CD14-positive monocyte (primary cell): Measurements from ENCODE around the gene SIGLEC14. TPM values are rescaled to one million over a fixed set of nuclear protein-coding genes. Genes with fewer than 3 reads are reported as not detected.

ENCODE experiments used
- DNase-seq, 3 donors: peaks; one replicate each; pipeline ENCODE4 v3.0.0-alpha.2; 2011 to 2022
- H2AFZ ChIP-seq: 2 replicates; pipeline ENCODE4 v1.6.0; 2012; ENCODE audit warnings: mild to moderate bottlenecking, low read depth, low read length, inconsistent platforms; ENCODE audit not compliant: insufficient read depth, poor library complexity, severe bottlenecking
- H3K27ac ChIP-seq, 2 donors: 1 replicate in 1 of 2; 2 replicates in 1 of 2; pipeline ENCODE4 v1.5.1; 2012 to 2013; ENCODE audit warnings: low read length in 2 of 2, control low read depth in 1 of 2, inconsistent platforms in 1 of 2, low read depth in 1 of 2, mild to moderate bottlenecking in 1 of 2
- H3K27me3 ChIP-seq, 2 donors: one replicate each; pipeline versions ENCODE4 v1.6.0 to v1.6.1; 2011 to 2013; ENCODE audit warnings: low read length in 2 of 2; ENCODE audit not compliant: control insufficient read depth in 2 of 2, insufficient read depth in 2 of 2
- H3K36me3 ChIP-seq, 2 donors: replicated peaks in 1 of 2; 1 replicate in 1 of 2; 2 replicates in 1 of 2; pipeline versions ENCODE4 v1.5.1 to v1.6.1; 2012 to 2013; ENCODE audit warnings: low read length in 2 of 2, control low read depth in 1 of 2, inconsistent platforms in 1 of 2, mild to moderate bottlenecking in 1 of 2; ENCODE audit not compliant: insufficient read depth in 2 of 2, control insufficient read depth in 1 of 2
- H3K4me1 ChIP-seq, 2 donors: 1 replicate in 1 of 2; 2 replicates in 1 of 2; pipeline versions ENCODE4 v1.5.1 to v1.6.1; 2012 to 2013; ENCODE audit warnings: low read length in 2 of 2, control low read depth in 1 of 2, inconsistent platforms in 1 of 2, mild to moderate bottlenecking in 1 of 2, moderate library complexity in 1 of 2; ENCODE audit not compliant: insufficient read depth in 2 of 2, control insufficient read depth in 1 of 2
- H3K4me2 ChIP-seq: replicated peaks from 2 replicates; pipeline ENCODE3; 2012; ENCODE audit warnings: low read length, moderate library complexity, mild to moderate bottlenecking; ENCODE audit not compliant: poor library complexity, severe bottlenecking; ENCODE audit errors: extremely low read depth
- H3K4me3 ChIP-seq, 3 experiments: fragments of 200-600 bp in 1 of 3; sonication (generic) in 1 of 3; replicated peaks in 1 of 3; 1 replicate in 2 of 3; 2 replicates in 1 of 3; pipeline ENCODE4 v1.5.1; 2011 to 2013; ENCODE audit warnings: low read length in 3 of 3, mild to moderate bottlenecking in 3 of 3, control low read depth in 2 of 3, low read depth in 2 of 3, inconsistent platforms in 1 of 3, moderate library complexity in 1 of 3
- H3K79me2 ChIP-seq: 2 replicates; pipeline ENCODE4 v1.6.0; 2012; ENCODE audit warnings: mild to moderate bottlenecking, control low read depth, inconsistent platforms, low read length, moderate library complexity; ENCODE audit not compliant: insufficient read depth
- H3K9ac ChIP-seq: 2 replicates; pipeline ENCODE4 v1.6.0; 2017; ENCODE audit warnings: low read length, mild to moderate bottlenecking; ENCODE audit not compliant: insufficient read depth, poor library complexity, severe bottlenecking
- H3K9me3 ChIP-seq, 2 donors: replicated peaks in 1 of 2; 1 replicate in 1 of 2; 2 replicates in 1 of 2; pipeline versions ENCODE4 v1.5.1 to v1.6.1; 2012 to 2013; ENCODE audit warnings: low read length in 2 of 2, control low read depth in 1 of 2; ENCODE audit not compliant: control insufficient read depth in 1 of 2, insufficient read depth in 1 of 2
- H4K20me1 ChIP-seq: 2 replicates; pipeline ENCODE4 v1.6.0; 2012; ENCODE audit warnings: mild to moderate bottlenecking, low read length, control low read depth, moderate library complexity; ENCODE audit not compliant: insufficient read depth
- H3K27ac Mint-ChIP-seq, 7 donors: one replicate each; pipeline ENCODE4 v1.8.0; 2020; ENCODE audit warnings: mild to moderate bottlenecking in 7 of 7, mixed read lengths in 7 of 7, moderate library complexity in 6 of 7, inconsistent platforms in 2 of 7
- H3K27me3 Mint-ChIP-seq, 3 donors: one replicate each; pipeline ENCODE4 v1.8.0; 2021 to 2022; ENCODE audit warnings: low read depth in 3 of 3, mild to moderate bottlenecking in 3 of 3, mixed read lengths in 3 of 3, moderate library complexity in 3 of 3, inconsistent platforms in 1 of 3
- H3K36me3 Mint-ChIP-seq, 2 donors: one replicate each; pipeline ENCODE4 v1.8.0; 2020; ENCODE audit warnings: mixed read lengths in 2 of 2, inconsistent platforms in 1 of 2, mild to moderate bottlenecking in 1 of 2
- H3K4me1 Mint-ChIP-seq: one replicate; pipeline ENCODE4 v1.8.0; 2020; ENCODE audit warnings: mild to moderate bottlenecking, mixed read lengths
- H3K4me3 Mint-ChIP-seq, 2 donors: one replicate each; pipeline ENCODE4 v1.8.0; 2020; ENCODE audit warnings: mild to moderate bottlenecking in 2 of 2, mixed read lengths in 2 of 2, moderate library complexity in 1 of 2
- H3K9me3 Mint-ChIP-seq, 7 donors: one replicate each; pipeline ENCODE4 v1.8.0; 2020 to 2022; ENCODE audit warnings: mixed read lengths in 7 of 7, mild to moderate bottlenecking in 6 of 7, moderate library complexity in 6 of 7, inconsistent platforms in 2 of 7
- WGBS: methylation state at CpG from one replicate; pipeline ENCODE4 v1.1.5; 2013; ENCODE audit warnings: missing lambda C conversion rate; ENCODE audit not compliant: insufficient coverage; 5-methylcytosine and 5-hydroxymethylcytosine counted together
- intact Hi-C, 2 donors: fragments of 100-400 bp; cut with micrococcal nuclease; formaldehyde crosslinking; loops; one replicate each; pipeline versions ENCODE4 v1.15.0 to v1.15.1; 2023
- polyA plus RNA-seq, 3 donors: library from polyadenylated mRNA; depleted of rRNA in 1 of 3; unstranded in 2 of 3; stranded (reverse) in 1 of 3; fragments of 300-500 nt in 2 of 3; fragments of >200 nt in 1 of 3; fragmentation: Illumina TruSeq in 2 of 3; gene quantifications; 1 replicate in 2 of 3; 2 replicates in 1 of 3; pipeline ENCODE4 v1.2.3, GENCODE V29; 2012 to 2021
- TF ChIP-seq, protein P1 (sequence below): fragments of 200-600 bp; IDR thresholded peaks from one replicate; pipeline ENCODE4 v1.8.0; 2022; ENCODE audit warnings: antibody characterized with exemption, mild to moderate bottlenecking

SIGLEC14 gene
- polyA plus RNA-seq, 3 donors, result 63.5 to 129 (median 95.0) TPM

DNA sequence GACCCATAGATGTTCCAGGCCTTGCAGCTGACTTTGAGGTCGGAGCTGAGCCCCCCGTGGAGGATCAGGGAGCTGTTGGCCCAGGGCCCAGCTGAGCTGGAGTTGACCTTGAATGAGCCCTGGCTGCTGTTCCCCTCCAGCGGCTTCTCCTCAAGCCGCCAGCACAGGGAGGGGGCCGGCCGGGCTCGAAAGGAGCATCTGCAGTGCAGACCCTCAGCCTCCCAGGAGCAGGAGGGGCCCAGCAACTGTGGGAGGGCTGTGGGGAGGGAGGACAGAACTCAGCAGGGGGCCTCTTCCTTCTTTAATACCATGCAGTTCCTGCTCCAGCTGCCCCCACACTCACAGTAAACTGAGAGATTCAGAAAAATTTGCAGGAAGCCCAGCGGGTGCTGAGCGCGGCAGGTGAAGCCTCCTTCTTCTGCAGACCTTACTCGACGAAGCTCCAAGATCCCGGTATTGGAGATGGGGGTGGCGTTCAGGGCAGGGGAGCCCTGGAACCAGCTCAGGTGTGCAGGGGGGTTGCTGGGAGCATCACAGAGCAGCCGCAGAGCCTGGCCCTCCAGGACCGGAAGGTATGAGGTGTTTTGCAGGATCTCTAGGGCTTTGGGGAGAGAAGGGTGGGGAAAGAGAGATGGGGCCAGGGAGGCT, 19.0 kb downstream of the SIGLEC14 start:
- peak overlapping the region; percentile 4 for H3K9ac ChIP-seq
- Mint-ChIP-seq H3K4me3 (peak overlapping the region in 1 of 2 donors; percentile 83), H3K27me3 (peaks cover 0 to 4% (median 0%) of the 10 kb centered on the region in 3 donors), H3K4me1 (peaks cover 54% of the 10 kb centered on the region), H3K27ac (peak overlapping the region in 1 of 7 donors; percentile 70), H3K36me3 (peaks cover 53 to 66% of the 10 kb centered on the region in 2 donors), H3K9me3 (peaks cover 0 to 2% (median 0%) of the 10 kb centered on the region in 7 donors)
- H3K4me1 ChIP-seq, result peaks cover 46 to 56% of the 10 kb centered on the region in 2 donors
- H3K27me3 ChIP-seq, result no peaks in the 10 kb centered on the region
- WGBS, result 80% methylated on average over 10 of the region's 16 CpGs
- TF ChIP-seq, protein P1, sequence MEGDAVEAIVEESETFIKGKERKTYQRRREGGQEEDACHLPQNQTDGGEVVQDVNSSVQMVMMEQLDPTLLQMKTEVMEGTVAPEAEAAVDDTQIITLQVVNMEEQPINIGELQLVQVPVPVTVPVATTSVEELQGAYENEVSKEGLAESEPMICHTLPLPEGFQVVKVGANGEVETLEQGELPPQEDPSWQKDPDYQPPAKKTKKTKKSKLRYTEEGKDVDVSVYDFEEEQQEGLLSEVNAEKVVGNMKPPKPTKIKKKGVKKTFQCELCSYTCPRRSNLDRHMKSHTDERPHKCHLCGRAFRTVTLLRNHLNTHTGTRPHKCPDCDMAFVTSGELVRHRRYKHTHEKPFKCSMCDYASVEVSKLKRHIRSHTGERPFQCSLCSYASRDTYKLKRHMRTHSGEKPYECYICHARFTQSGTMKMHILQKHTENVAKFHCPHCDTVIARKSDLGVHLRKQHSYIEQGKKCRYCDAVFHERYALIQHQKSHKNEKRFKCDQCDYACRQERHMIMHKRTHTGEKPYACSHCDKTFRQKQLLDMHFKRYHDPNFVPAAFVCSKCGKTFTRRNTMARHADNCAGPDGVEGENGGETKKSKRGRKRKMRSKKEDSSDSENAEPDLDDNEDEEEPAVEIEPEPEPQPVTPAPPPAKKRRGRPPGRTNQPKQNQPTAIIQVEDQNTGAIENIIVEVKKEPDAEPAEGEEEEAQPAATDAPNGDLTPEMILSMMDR, result no peak
- H3K4me3 ChIP-seq, result peak overlapping the region in 1 of 3 experiments; percentile 64
- peaks cover 58% of the 10 kb centered on the region for H4K20me1 ChIP-seq
- peak overlapping the region; percentile 72 for H3K4me2 ChIP-seq
- no peak for DNase-seq
- H3K9me3 ChIP-seq, result no peaks in the 10 kb centered on the region
- intact Hi-C loops, result no loop called here
- H3K79me2 ChIP-seq, result peaks cover 58% of the 10 kb centered on the region
- peaks cover 49 to 63% of the 10 kb centered on the region in 2 donors for H3K36me3 ChIP-seq
- H3K27ac ChIP-seq, result peak overlapping the region in 1 of 2 donors; percentile 47
- H2AFZ ChIP-seq, result no peak overlapping the region

DNA sequence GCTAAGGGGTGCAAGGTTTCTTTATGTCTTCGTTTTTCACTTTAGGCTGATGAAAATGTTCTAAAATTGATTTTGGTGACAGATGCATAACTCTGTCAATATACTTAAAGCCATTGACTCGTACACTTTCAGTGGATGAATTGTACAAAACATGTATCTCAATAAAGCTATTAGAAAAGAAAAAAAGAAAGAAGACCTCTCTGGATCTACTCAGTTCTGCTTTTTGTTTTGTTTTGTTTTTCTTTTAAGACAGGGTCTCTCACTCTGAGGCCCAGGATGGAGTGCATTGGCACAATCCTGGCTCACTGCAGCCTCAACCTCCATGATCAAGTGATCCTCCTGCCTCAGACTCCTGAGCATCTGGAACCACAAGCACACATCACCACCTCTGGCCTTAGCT, 19.9 kb downstream of the SIGLEC14 start:
- peak overlapping the region; percentile 1 to 59 for H3K4me3 Mint-ChIP-seq
- peaks cover 58 to 75% of the 10 kb centered on the region in 2 donors for H3K36me3 Mint-ChIP-seq
- Histone ChIP-seq H3K4me1 (peaks cover 48 to 65% of the 10 kb centered on the region in 2 donors), H3K9ac (peak overlapping the region; percentile 4), H3K27ac (peak overlapping the region in 1 of 2 donors; percentile 10), H2AFZ (no peak overlapping the region), H3K4me3 (peak overlapping the region in 1 of 3 experiments; percentile 64), H4K20me1 (peaks cover 66% of the 10 kb centered on the region), H3K79me2 (peaks cover 58% of the 10 kb centered on the region), H3K9me3 (no peaks in the 10 kb centered on the region), H3K27me3 (no peaks in the 10 kb centered on the region), H3K4me2 (peak overlapping the region; percentile 72), H3K36me3 (peaks cover 50 to 69% of the 10 kb centered on the region in 2 donors)
- peak overlapping the region in 3 of 7 donors; percentile 16 to 38 (median 27) for H3K27ac Mint-ChIP-seq
- intact Hi-C loops, result no loop called here
- H3K4me1 Mint-ChIP-seq, result peaks cover 63% of the 10 kb centered on the region
- TF ChIP-seq, protein P1, result no peak
- peak in 1 of 3 donors; percentile 0 for DNase-seq
- peaks cover 0 to 4% (median 0%) of the 10 kb centered on the region in 3 donors for H3K27me3 Mint-ChIP-seq
- WGBS, result no CpG with 5 or more reads among the region's 2 CpGs
- peaks cover 0 to 2% (median 0%) of the 10 kb centered on the region in 7 donors for H3K9me3 Mint-ChIP-seq
